ENCODE measurements around the gene AXIN1.

DNA sequence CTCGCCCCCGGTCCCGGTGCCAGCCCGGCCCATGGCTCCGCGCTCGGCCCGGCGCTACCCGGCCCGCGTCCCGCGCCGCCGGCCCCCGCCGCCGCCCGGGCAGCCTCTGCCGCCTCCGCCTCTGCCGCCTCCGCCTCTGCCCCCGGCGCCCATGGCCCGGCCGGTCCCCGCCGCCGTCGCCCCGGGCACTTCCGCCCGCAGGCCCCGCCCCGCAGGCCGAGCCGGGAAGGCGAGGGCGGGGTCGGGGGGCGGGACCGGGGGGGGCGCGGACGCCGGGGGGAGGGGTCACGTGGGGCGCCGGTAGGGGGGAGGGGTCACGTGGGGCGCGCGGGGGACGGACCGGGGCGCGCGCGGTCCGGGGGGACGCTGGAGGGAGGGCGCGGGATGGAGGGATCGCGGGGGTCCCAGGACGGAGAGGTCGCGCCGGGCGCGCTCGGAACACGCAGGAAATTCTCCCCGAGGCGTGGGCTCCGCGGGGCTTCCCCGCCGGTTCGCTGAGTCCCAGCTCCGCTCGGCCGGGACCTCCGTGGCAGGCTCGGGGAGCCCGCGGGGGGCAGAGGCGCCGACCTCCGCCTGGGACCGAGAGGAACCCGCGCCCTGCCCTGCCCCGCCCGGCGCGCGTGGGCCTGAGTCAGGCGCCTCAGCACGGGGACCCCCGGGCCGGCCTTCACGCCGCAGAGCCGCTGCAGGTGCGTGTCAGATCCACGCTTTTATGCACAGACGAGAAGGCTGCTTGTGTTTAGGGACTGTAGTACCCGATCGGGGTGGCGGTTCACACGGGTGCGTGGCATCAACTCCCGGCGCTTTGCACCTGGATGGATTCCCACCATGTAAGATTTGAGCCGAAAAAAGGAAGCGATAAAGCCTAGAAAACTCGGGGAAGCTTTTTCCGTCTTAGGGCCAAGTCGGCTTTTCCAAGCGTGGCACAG lies 29.5 kb upstream of the AXIN1 start, which contains the start of gene PGAP6:
- TF ChIP-seq, protein P1, sequence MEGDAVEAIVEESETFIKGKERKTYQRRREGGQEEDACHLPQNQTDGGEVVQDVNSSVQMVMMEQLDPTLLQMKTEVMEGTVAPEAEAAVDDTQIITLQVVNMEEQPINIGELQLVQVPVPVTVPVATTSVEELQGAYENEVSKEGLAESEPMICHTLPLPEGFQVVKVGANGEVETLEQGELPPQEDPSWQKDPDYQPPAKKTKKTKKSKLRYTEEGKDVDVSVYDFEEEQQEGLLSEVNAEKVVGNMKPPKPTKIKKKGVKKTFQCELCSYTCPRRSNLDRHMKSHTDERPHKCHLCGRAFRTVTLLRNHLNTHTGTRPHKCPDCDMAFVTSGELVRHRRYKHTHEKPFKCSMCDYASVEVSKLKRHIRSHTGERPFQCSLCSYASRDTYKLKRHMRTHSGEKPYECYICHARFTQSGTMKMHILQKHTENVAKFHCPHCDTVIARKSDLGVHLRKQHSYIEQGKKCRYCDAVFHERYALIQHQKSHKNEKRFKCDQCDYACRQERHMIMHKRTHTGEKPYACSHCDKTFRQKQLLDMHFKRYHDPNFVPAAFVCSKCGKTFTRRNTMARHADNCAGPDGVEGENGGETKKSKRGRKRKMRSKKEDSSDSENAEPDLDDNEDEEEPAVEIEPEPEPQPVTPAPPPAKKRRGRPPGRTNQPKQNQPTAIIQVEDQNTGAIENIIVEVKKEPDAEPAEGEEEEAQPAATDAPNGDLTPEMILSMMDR (conservative IDR thresholded peaks at IDR 0.05) = no peak
- TF ChIP-seq EZH2 (IDR thresholded peaks at IDR 0.05; ENCODE audit: low read depth) = no peak

Data from PC-9 (cell line).